ENCODE measurements around the gene CDKN2A.

- TF ChIP-seq, protein P1, sequence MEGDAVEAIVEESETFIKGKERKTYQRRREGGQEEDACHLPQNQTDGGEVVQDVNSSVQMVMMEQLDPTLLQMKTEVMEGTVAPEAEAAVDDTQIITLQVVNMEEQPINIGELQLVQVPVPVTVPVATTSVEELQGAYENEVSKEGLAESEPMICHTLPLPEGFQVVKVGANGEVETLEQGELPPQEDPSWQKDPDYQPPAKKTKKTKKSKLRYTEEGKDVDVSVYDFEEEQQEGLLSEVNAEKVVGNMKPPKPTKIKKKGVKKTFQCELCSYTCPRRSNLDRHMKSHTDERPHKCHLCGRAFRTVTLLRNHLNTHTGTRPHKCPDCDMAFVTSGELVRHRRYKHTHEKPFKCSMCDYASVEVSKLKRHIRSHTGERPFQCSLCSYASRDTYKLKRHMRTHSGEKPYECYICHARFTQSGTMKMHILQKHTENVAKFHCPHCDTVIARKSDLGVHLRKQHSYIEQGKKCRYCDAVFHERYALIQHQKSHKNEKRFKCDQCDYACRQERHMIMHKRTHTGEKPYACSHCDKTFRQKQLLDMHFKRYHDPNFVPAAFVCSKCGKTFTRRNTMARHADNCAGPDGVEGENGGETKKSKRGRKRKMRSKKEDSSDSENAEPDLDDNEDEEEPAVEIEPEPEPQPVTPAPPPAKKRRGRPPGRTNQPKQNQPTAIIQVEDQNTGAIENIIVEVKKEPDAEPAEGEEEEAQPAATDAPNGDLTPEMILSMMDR (optimal IDR thresholded peaks at IDR 0.05 in 1 of 3, IDR thresholded peaks at IDR 0.05 in 1 of 3, conservative IDR thresholded peaks at IDR 0.05 in 1 of 3; ENCODE audit: extremely low read depth in 1 of 3, insufficient read depth in 2 of 3, low read length in 3 of 3), result no peak
- no peak for TF ChIP-seq EZH2 (IDR thresholded peaks at IDR 0.05; ENCODE audit: low read length)
Observed at GRCh38 chr9:22026696-22027095, 32.5 kb upstream of the CDKN2A start.
